B cell (primary cell): ENCODE results near the gene MCM7. TPM values are rescaled to one million over a fixed set of nuclear protein-coding genes. Genes with fewer than 3 reads are reported as not detected.

Source experiments
- ATAC-seq: fragments of 200-7000 bp; cut with Tn5 transposase; one replicate; pipeline ENCODE4 v1.10.0; 2021; ENCODE audit warnings: low read depth, mild to moderate bottlenecking, moderate number of reproducible peaks, moderate library complexity
- CTCF ChIA-PET: fragments of 350-600 bp; sonication (Branson Sonifier 250); formaldehyde crosslinking; loops from one replicate; lab custom pipeline; 2021; ENCODE audit warnings: antibody characterized with exemption, inconsistent platforms; lab: Charles Lee
- POLR2A ChIA-PET: fragments of 350-600 bp; sonication (Branson Sonifier 250); formaldehyde crosslinking; loops from one replicate; lab custom pipeline; 2021; ENCODE audit warnings: antibody characterized with exemption; lab: Charles Lee
- DNase-seq: peaks from one replicate; pipeline ENCODE4 v3.0.0; 2013
- H2AFZ ChIP-seq: 2 replicates; pipeline ENCODE4 v1.6.1; 2012; ENCODE audit warnings: mild to moderate bottlenecking, low read depth, low read length; ENCODE audit not compliant: insufficient read depth, poor library complexity, severe bottlenecking
- H3K27ac ChIP-seq, 2 donors: 1 replicate in 1 of 2; 2 replicates in 1 of 2; pipeline ENCODE4 v1.5.1; 2012 to 2013; ENCODE audit warnings: low read length in 2 of 2, mild to moderate bottlenecking in 2 of 2, moderate library complexity in 1 of 2
- H3K27me3 ChIP-seq, 4 experiments: fragments of 200-600 bp in 1 of 4; sonication (generic) in 1 of 4; replicated peaks in 1 of 4; 1 replicate in 2 of 4; 2 replicates in 2 of 4; pipeline versions ENCODE4 v1.6.1 to v1.7.0; 2013 to 2016; ENCODE audit warnings: low read length in 3 of 4, mild to moderate bottlenecking in 2 of 4, mixed read lengths in 1 of 4, moderate library complexity in 1 of 4; ENCODE audit not compliant: insufficient read depth in 4 of 4, control insufficient read depth in 3 of 4; ENCODE audit errors: control extremely low read depth in 1 of 4
- H3K36me3 ChIP-seq, 2 experiments: replicated peaks in 1 of 2; 1 replicate in 1 of 2; 2 replicates in 1 of 2; pipeline versions ENCODE4 v1.6.1 to v1.7.1; 2013; ENCODE audit warnings: low read length in 1 of 2; ENCODE audit not compliant: insufficient read depth in 2 of 2, control insufficient read depth in 1 of 2; ENCODE audit errors: control extremely low read depth in 1 of 2, extremely low read depth in 1 of 2
- H3K4me1 ChIP-seq, 2 donors: fragments of 200-600 bp in 1 of 2; sonication (generic) in 1 of 2; 1 replicate in 1 of 2; 2 replicates in 1 of 2; pipeline versions ENCODE4 v1.5.1 to v1.6.1; 2013 to 2017; ENCODE audit warnings: low read length in 2 of 2; ENCODE audit not compliant: control insufficient read depth in 2 of 2, insufficient read depth in 2 of 2
- H3K4me2 ChIP-seq: replicated peaks from 2 replicates; pipeline ENCODE3; 2012; ENCODE audit warnings: mild to moderate bottlenecking, low read depth, low read length; ENCODE audit not compliant: poor library complexity, severe bottlenecking
- H3K4me3 ChIP-seq, 5 experiments: fragments of 200-600 bp in 1 of 5; sonication (generic) in 1 of 5; 1 replicate in 3 of 5; 2 replicates in 2 of 5; pipeline versions ENCODE4 v1.5.1 to v1.7.0; 2011 to 2016; ENCODE audit warnings: low read length in 4 of 5, mild to moderate bottlenecking in 4 of 5, low read depth in 2 of 5, control low read depth in 1 of 5, moderate library complexity in 1 of 5; ENCODE audit not compliant: insufficient read depth in 1 of 5; ENCODE audit errors: control extremely low read depth in 1 of 5, extremely low read depth in 1 of 5
- H3K79me2 ChIP-seq: fragments of 200-600 bp; sonication (generic); one replicate; pipeline ENCODE4 v1.6.0; 2016; ENCODE audit warnings: low read length; ENCODE audit not compliant: control insufficient read depth, insufficient read depth
- H3K9ac ChIP-seq: fragments of 200-600 bp; sonication (generic); 2 replicates; pipeline ENCODE4 v1.6.1; 2017; ENCODE audit warnings: mild to moderate bottlenecking, low read length, moderate library complexity
- H3K9me3 ChIP-seq, 3 donors: one replicate each; pipeline versions ENCODE4 v1.6.1 to v1.7.1; 2013; ENCODE audit warnings: low read length in 2 of 3; ENCODE audit not compliant: control insufficient read depth in 2 of 3, insufficient read depth in 1 of 3; ENCODE audit errors: control extremely low read depth in 1 of 3
- H4K20me1 ChIP-seq: 2 replicates; pipeline ENCODE4 v1.6.0; 2012; ENCODE audit warnings: mild to moderate bottlenecking, low read length; ENCODE audit not compliant: insufficient read depth, control insufficient read depth, poor library complexity, severe bottlenecking
- H3K27ac Mint-ChIP-seq: one replicate; pipeline ENCODE4 v1.8.0; 2021; ENCODE audit warnings: mixed read lengths
- H3K27me3 Mint-ChIP-seq: one replicate; pipeline ENCODE4 v1.8.0; 2021; ENCODE audit warnings: mixed read lengths
- H3K4me1 Mint-ChIP-seq: one replicate; pipeline ENCODE4 v1.8.0; 2021; ENCODE audit warnings: mixed read lengths
- H3K4me3 Mint-ChIP-seq: one replicate; pipeline ENCODE4 v1.8.0; 2021; ENCODE audit warnings: mixed read lengths
- H3K9me3 Mint-ChIP-seq: one replicate; pipeline ENCODE4 v1.8.0; 2022; ENCODE audit warnings: mixed read lengths; ENCODE audit not compliant: insufficient read depth
- CTCF ChIP-seq: fragments of 200-600 bp; IDR thresholded peaks from one replicate; pipeline ENCODE4 v1.8.0; 2022; ENCODE audit warnings: antibody characterized with exemption, mild to moderate bottlenecking
- EZH2 ChIP-seq: IDR thresholded peaks from 2 replicates; pipeline ENCODE4 v1.6.1; 2012; ENCODE audit warnings: borderline replicate concordance, low read depth, mild to moderate bottlenecking, moderate library complexity, low read length; ENCODE audit not compliant: insufficient read depth, poor library complexity, severe bottlenecking
- WGBS: methylation state at CpG from one replicate; pipeline ENCODE4 v1.1.5; 2013; ENCODE audit warnings: missing lambda C conversion rate; ENCODE audit not compliant: insufficient coverage; 5-methylcytosine and 5-hydroxymethylcytosine counted together
- intact Hi-C: fragments of 100-400 bp; cut with micrococcal nuclease; formaldehyde crosslinking; loops from one replicate; pipeline ENCODE4 v1.10.0; 2022
- polyA plus RNA-seq: library from polyadenylated mRNA; depleted of rRNA; stranded (reverse); fragments of >200 nt; gene quantifications from 2 replicates; pipeline ENCODE4 v1.2.3, GENCODE V29; 2012
- total RNA-seq, 2 donors: library from RNA; stranded (reverse); fragments of 120-200 nt in 1 of 2; gene quantifications; 1 replicate in 1 of 2; 2 replicates in 1 of 2; pipeline versions ENCODE4 v1.2.3 to v1.2.4, GENCODE V29; 2013 to 2022

Gene MCM7
- total and polyA plus RNA-seq, 2 donors (not counting 1 experiment from before 2014, with no cell fraction given), result 154 to 171 TPM

GRCh38 chr7:100061518-100062193, 39.5 kb downstream of the MCM7 start:
- WGBS, result 100% methylated on average over 4 of the region's 11 CpGs
- no peak for ATAC-seq
- DNase-seq, result no peak
- no peak overlapping the region for H3K4me3 Mint-ChIP-seq
- Histone ChIP-seq H3K27ac (no peak overlapping the region), H3K9ac (no peak overlapping the region), H3K79me2 (peaks cover 5% of the 10 kb centered on the region), H3K4me1 (peaks cover 0 to 9% of the 10 kb centered on the region in 2 donors), H3K4me3 (no peak overlapping the region), H4K20me1 (no peaks in the 10 kb centered on the region), H3K4me2 (no peak overlapping the region), H3K9me3 (no peaks in the 10 kb centered on the region), H3K27me3 (no peaks in the 10 kb centered on the region), H3K36me3 (peaks cover 1 to 33% of the 10 kb centered on the region in 2 experiments), H2AFZ (no peak overlapping the region)
- H3K9me3 Mint-ChIP-seq, result no peaks in the 10 kb centered on the region
- H3K27ac Mint-ChIP-seq, result no peak overlapping the region
- peaks cover 2% of the 10 kb centered on the region for H3K4me1 Mint-ChIP-seq
- TF ChIP-seq CTCF, result no peak
- ChIA-PET CTCF (interaction anchor here (1.0 kb wide), 1 partner anchor 8 kb away, joined by 3 read pairs; no protein-coding TSS in a partner anchor), POLR2A (no interaction called here)
- H3K27me3 Mint-ChIP-seq, result no peaks in the 10 kb centered on the region
- intact Hi-C loops, result no loop called here

- Histone ChIP-seq H3K36me3 (peaks cover 1 to 35% of the 10 kb centered on the region in 2 experiments), H3K4me2 (no peak overlapping the region), H3K27ac (no peak overlapping the region), H2AFZ (no peak overlapping the region), H3K9ac (no peak overlapping the region), H3K4me1 (peaks cover 0 to 9% of the 10 kb centered on the region in 2 donors), H4K20me1 (no peaks in the 10 kb centered on the region), H3K27me3 (no peaks in the 10 kb centered on the region), H3K9me3 (no peaks in the 10 kb centered on the region), H3K79me2 (peaks cover 10% of the 10 kb centered on the region), H3K4me3 (no peak overlapping the region)
- Mint-ChIP-seq H3K4me1 (peaks cover 2% of the 10 kb centered on the region), H3K27ac (no peak overlapping the region), H3K4me3 (no peak overlapping the region), H3K27me3 (no peaks in the 10 kb centered on the region), H3K9me3 (no peaks in the 10 kb centered on the region)
- TF ChIP-seq EZH2 (no peak), CTCF (no peak)
- WGBS, result 87% methylated on average over 3 of the region's 5 CpGs
- DNase-seq (no peak), ATAC-seq (no peak)
- intact Hi-C loops, result no loop called here
- POLR2A ChIA-PET, result interaction anchor here (1.0 kb wide), 1 partner anchor 22 kb away, joined by 4 read pairs; the partner anchor contains the start of gene ZNF3
- CTCF ChIA-PET, result interaction anchor here (0.6 to 1.1 kb wide), 4 partner anchors 13 to 1018 kb away, joined by 3 to 4 read pairs (median 4); no protein-coding TSS in a partner anchor
These were observed 41.9 kb downstream of the MCM7 start for GRCh38 chr7:100059251-100059739.
